OCI-LY7 (cell line): ENCODE results near the gene CHKA.

Experiments used
- EZH2phosphoT487 ChIP-seq: fragments of 200-600 bp; sonication (generic); IDR thresholded peaks from 2 replicates; pipeline ENCODE4 v1.6.1; 2018; ENCODE audit warnings: low read depth, borderline replicate concordance, mild to moderate bottlenecking, mixed run types, antibody characterized with exemption, low read length, moderate library complexity, mixed read lengths
- TF ChIP-seq, protein P1 (sequence below): fragments of 200-600 bp; sonication (generic); conservative IDR thresholded peaks from 2 replicates; pipeline ENCODE4 v1.5.1; 2014; ENCODE audit warnings: mild to moderate bottlenecking, antibody characterized with exemption, low read length, moderate library complexity, mixed read lengths

DNA sequence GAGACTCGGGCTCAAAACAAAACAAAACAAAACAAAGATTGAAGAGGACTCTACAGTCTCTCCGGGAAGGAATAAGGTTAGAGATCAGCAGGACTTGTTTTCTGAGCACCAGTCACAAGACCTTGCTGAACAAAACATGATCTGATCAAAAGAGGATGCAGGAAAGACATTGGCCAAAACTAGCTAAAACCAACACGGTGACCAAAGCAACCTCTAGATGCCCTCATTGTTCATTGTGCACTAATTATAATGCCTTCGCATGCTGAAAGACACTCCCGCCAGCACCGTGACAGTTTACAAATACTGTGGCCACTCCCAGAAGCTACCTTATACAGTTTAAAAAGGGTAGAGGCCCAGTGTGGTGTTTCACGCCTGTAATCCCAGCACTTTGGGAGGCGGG is 15.7 kb upstream of the CHKA start:
- TF ChIP-seq, protein P1, sequence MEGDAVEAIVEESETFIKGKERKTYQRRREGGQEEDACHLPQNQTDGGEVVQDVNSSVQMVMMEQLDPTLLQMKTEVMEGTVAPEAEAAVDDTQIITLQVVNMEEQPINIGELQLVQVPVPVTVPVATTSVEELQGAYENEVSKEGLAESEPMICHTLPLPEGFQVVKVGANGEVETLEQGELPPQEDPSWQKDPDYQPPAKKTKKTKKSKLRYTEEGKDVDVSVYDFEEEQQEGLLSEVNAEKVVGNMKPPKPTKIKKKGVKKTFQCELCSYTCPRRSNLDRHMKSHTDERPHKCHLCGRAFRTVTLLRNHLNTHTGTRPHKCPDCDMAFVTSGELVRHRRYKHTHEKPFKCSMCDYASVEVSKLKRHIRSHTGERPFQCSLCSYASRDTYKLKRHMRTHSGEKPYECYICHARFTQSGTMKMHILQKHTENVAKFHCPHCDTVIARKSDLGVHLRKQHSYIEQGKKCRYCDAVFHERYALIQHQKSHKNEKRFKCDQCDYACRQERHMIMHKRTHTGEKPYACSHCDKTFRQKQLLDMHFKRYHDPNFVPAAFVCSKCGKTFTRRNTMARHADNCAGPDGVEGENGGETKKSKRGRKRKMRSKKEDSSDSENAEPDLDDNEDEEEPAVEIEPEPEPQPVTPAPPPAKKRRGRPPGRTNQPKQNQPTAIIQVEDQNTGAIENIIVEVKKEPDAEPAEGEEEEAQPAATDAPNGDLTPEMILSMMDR, result no peak
- no peak for TF ChIP-seq EZH2phosphoT487
